ENCODE measurements around the gene FBXO42. TPM values are rescaled to one million over a fixed set of nuclear protein-coding genes. Genes with fewer than 3 reads are reported as not detected.
"Not testable (repeated sequence)": the region's sequence is repeated elsewhere in the genome, so short reads cannot be mapped to it uniquely, and the experiment has no call there.

FBXO42 gene
- total and polyA plus RNA-seq, 8 donors, result 4.3 to 35.4 (median 13.9) TPM

DNA sequence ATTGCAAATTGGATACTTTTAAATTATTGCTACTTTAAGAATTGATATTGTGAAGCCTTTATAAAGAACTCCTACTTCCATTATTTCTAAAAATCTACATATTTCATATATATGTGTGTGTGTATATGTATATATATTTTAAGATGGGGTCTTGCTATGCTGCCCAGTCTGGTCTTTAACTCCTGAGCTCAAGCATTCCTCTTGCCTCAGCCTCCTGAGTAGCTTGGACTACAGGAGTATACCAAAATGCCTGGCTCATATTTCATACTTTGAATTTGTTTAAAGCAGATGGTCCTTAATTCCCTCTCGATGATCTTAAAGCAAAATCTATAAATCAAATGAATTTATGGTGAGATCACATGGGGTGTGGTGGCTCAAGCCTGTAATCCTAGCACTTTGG lies 90.2 kb downstream of the FBXO42 start:
- Histone ChIP-seq H3K36me3 (no peaks in the 10 kb centered on the region), H3K4me1 (peaks cover 0 to 27% (median 10%) of the 10 kb centered on the region in 4 donors), H3K9me3 (no peaks in the 10 kb centered on the region), H3K27me3 (no peaks in the 10 kb centered on the region), H3K4me3 (no peak overlapping the region), H3K27ac (no peak overlapping the region)
- 64 to 91% (median 86%) methylated on average over 1 of the region's 1 CpG for WGBS, 5 donors
- no peak for DNase-seq
- TF ChIP-seq, protein P1, sequence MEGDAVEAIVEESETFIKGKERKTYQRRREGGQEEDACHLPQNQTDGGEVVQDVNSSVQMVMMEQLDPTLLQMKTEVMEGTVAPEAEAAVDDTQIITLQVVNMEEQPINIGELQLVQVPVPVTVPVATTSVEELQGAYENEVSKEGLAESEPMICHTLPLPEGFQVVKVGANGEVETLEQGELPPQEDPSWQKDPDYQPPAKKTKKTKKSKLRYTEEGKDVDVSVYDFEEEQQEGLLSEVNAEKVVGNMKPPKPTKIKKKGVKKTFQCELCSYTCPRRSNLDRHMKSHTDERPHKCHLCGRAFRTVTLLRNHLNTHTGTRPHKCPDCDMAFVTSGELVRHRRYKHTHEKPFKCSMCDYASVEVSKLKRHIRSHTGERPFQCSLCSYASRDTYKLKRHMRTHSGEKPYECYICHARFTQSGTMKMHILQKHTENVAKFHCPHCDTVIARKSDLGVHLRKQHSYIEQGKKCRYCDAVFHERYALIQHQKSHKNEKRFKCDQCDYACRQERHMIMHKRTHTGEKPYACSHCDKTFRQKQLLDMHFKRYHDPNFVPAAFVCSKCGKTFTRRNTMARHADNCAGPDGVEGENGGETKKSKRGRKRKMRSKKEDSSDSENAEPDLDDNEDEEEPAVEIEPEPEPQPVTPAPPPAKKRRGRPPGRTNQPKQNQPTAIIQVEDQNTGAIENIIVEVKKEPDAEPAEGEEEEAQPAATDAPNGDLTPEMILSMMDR (IDR thresholded peaks at IDR 0.05), result no peak
- TF ChIP-seq EP300 (IDR thresholded peaks at IDR 0.05), result no peak
- TF ChIP-seq POLR2A (IDR thresholded peaks at IDR 0.05), result no peak
- no peak for TF ChIP-seq POLR2AphosphoS5 (IDR thresholded peaks at IDR 0.05)
- intact Hi-C loops (cut with DNase I; ENCODE audit: low total_unique reads), result no loop called here

DNA sequence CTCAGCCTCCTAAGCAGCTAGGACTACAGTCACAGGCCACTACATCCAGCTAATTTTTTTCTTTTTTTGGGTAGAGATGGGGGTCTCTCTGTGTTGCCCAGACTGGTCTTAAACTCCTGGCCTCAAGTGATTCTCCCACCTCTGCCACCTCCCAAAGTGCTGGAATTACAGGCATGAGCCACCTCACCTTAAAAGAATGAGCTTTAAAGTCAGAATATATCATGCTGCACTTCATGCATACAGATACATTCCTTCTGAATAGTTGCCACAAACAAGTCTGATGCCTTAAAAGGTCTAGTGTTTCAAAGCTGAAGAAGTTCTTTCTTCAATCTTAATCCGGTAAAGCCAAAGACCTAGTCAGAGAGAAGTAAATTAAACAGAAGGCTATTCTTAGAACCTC lies 91.5 kb downstream of the FBXO42 start:
- 57 to 93% (median 82%) methylated on average over 1 of the region's 1 CpG for WGBS, 5 donors
- Histone ChIP-seq H3K36me3 (peaks cover 6 to 9% (median 8%) of the 10 kb centered on the region in 4 donors), H3K27ac (no peak overlapping the region), H3K4me3 (no peak overlapping the region), H3K9me3 (no peaks in the 10 kb centered on the region), H3K27me3 (no peaks in the 10 kb centered on the region), H3K4me1 (peaks cover 0 to 18% (median under 1%) of the 10 kb centered on the region in 4 donors)
- TF ChIP-seq POLR2AphosphoS5 (IDR thresholded peaks at IDR 0.05), result no peak
- TF ChIP-seq, protein P1 (IDR thresholded peaks at IDR 0.05), result no peak
- no peak for TF ChIP-seq EP300 (IDR thresholded peaks at IDR 0.05)
- no peak for TF ChIP-seq POLR2A (IDR thresholded peaks at IDR 0.05)
- no peak for DNase-seq
- intact Hi-C loops (cut with DNase I; ENCODE audit: low total_unique reads), result no loop called here

DNA sequence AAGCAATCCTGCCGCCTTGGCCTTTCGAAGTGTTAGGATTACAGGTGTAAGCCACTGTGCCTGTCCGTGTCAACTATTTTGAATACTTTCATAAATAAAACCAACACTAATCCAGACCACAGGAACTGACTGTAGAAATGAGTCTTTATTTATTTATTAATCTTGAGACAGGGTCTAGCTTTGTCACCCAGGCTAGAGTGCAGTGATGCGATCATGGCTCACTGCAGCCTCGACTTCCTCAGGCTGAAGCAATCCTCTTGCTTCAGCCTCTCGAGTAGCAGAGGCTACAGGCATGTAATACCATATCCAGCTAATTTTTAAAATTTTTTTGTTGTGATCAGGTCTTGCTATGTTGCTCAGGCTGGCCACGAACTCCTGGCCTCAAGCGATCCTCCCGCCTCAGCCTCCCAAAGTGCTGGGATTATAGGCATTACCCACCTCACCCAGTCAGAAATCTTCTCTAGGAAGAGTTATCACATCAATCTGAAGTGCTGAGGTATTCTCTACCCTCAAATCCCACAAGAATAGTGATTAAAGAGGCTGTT lies 93.6 kb downstream of the FBXO42 start:
- H3K36me3 ChIP-seq, result peaks cover 16 to 30% (median 28%) of the 10 kb centered on the region in 4 donors
- H3K27ac ChIP-seq, result no peak overlapping the region
- no peak for DNase-seq
- H3K4me3 ChIP-seq, result no peak overlapping the region
- WGBS, 5 donors, result 95 to 100% (median 97%) methylated on average over 9 of the region's 9 CpGs
- no peaks in the 10 kb centered on the region for H3K27me3 ChIP-seq
- peaks cover 0 to 16% (median 0%) of the 10 kb centered on the region in 4 donors for H3K4me1 ChIP-seq
- no peaks in the 10 kb centered on the region for H3K9me3 ChIP-seq
- intact Hi-C loops (cut with DNase I; ENCODE audit: low total_unique reads), result loop anchor here (10.0 kb wide), 1 partner anchor 86 kb away; no protein-coding TSS in a partner anchor
- TF ChIP-seq, protein P1 (IDR thresholded peaks at IDR 0.05), result no peak
- TF ChIP-seq POLR2A (IDR thresholded peaks at IDR 0.05) (no peak), EP300 (IDR thresholded peaks at IDR 0.05) (no peak), POLR2AphosphoS5 (IDR thresholded peaks at IDR 0.05) (no peak)

DNA sequence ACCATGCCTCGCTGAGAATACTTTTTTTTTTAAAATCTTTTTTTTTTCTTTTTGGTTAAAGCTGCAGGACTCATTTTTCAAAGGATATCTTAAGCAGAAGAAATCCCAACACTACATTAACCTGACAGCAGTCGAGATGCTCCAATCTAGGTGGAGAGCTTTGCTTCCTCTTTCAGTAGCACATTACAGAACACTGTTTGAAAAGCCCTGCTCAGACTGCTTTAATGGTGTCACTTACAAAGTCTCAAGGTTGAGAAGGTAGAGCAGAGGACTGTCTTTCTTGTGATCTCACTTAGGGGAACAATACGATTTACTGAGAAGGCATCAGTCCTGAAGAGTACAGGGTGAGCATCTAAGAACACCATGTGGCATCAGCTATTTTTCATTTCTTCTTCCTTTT lies 94.3 kb downstream of the FBXO42 start:
- intact Hi-C loops (cut with DNase I; ENCODE audit: low total_unique reads), result loop anchor here (10.0 kb wide), 1 partner anchor 87 kb away; no protein-coding TSS in a partner anchor
- TF ChIP-seq EP300 (IDR thresholded peaks at IDR 0.05), result no peak

DNA sequence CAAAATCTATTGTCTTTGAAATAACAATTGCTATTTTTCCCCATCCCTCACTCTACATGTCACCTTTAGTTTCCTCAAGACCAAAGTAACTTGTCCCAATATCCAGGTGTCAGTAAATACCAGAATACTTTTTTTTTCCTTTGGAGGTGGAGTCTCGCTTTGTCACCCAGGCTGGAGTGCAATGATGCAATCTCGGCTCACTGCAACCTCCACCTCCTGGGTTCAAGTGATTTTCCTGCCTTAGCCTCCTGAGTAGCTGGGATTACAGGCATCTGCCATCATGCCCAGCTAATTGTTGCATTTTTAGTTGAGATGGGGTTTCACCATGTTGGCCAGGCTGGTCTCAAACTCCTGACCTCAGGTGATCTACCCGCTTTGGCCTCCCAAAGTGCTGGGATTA lies 94.7 kb downstream of the FBXO42 start:
- WGBS, 5 donors, result 88 to 98% (median 95%) methylated on average over 3 of the region's 3 CpGs
- peaks cover 0 to 16% (median 0%) of the 10 kb centered on the region in 4 donors for H3K4me1 ChIP-seq
- H3K9me3 ChIP-seq, H3K27ac ChIP-seq, H3K27me3 ChIP-seq, H3K4me3 ChIP-seq, DNase-seq: not testable (repeated sequence)
- intact Hi-C loops (cut with DNase I; ENCODE audit: low total_unique reads), result loop anchor here (10.0 kb wide), 1 partner anchor 87 kb away; no protein-coding TSS in a partner anchor
- peaks cover 16 to 41% (median 39%) of the 10 kb centered on the region in 4 donors for H3K36me3 ChIP-seq

More for the DNA sequence above, 94.3 kb downstream of the FBXO42 start:
- no peak for DNase-seq
- Histone ChIP-seq H3K4me3 (no peak overlapping the region), H3K9me3 (no peaks in the 10 kb centered on the region), H3K4me1 (peaks cover 0 to 16% (median 0%) of the 10 kb centered on the region in 4 donors), H3K27me3 (no peaks in the 10 kb centered on the region), H3K27ac (no peak overlapping the region), H3K36me3 (peaks cover 16 to 37% (median 35%) of the 10 kb centered on the region in 4 donors)
- 88 to 98% (median 93%) methylated on average over 3 of the region's 3 CpGs for WGBS, 5 donors

Data from stomach (tissue), 9 donors.